Erythroblast (primary cell): Measurements from ENCODE around the gene CNDP1.

Experiments
- GATA1 ChIP-seq: IDR thresholded peaks from 2 replicates; pipeline ENCODE4 v1.6.1; 2011; ENCODE audit warnings: low read depth, mild to moderate bottlenecking, control low read depth, low read length, moderate library complexity
- POLR2A ChIP-seq: IDR thresholded peaks from 2 replicates; pipeline ENCODE4 v1.6.1; 2011; ENCODE audit warnings: mild to moderate bottlenecking, low read length

- TF ChIP-seq POLR2A = no peak
- TF ChIP-seq GATA1 = no peak
These were observed 70.1 kb downstream of the CNDP1 start for GRCh38 chr18:74604361-74604760.
